UCSD-AML1 (cell line): Measurements from ENCODE around the gene PRRC2B.
"Not testable (repeated sequence)": the region's sequence is repeated elsewhere in the genome, so short reads cannot be mapped to it uniquely, and the experiment has no call there.

Source experiments
- DNase-seq: peaks from one replicate; lab custom pipeline; 2025; ENCODE audit not compliant: unreplicated experiment; lab: John Stamatoyannopoulos, UW

Gene PRRC2B

GRCh38 chr9:131505012-131505411 is 111.1 kb downstream of the PRRC2B start:
- DNase-seq = no peak

GRCh38 chr9:131511416-131511815 is 117.5 kb downstream of the PRRC2B start:
- no peak for DNase-seq

GRCh38 chr9:131511880-131512279 is 118.0 kb downstream of the PRRC2B start:
- DNase-seq = no peak

- DNase-seq = no peak
These were observed 119.3 kb downstream of the PRRC2B start for GRCh38 chr9:131513177-131513576.

- not testable (repeated sequence) for DNase-seq
These were observed 121.7 kb downstream of the PRRC2B start for GRCh38 chr9:131515559-131516031.

GRCh38 chr9:131516100-131516499 is 122.2 kb downstream of the PRRC2B start:
- no peak for DNase-seq

GRCh38 chr9:131516930-131517329 is 123.0 kb downstream of the PRRC2B start:
- DNase-seq = no peak

- DNase-seq = no peak
These were observed 123.9 kb downstream of the PRRC2B start for GRCh38 chr9:131517761-131518190.

GRCh38 chr9:131518553-131518952 is 124.7 kb downstream of the PRRC2B start:
- DNase-seq = no peak

GRCh38 chr9:131520503-131520902 is 126.6 kb downstream of the PRRC2B start:
- no peak for DNase-seq

GRCh38 chr9:131521203-131521602 is 127.3 kb downstream of the PRRC2B start:
- no peak for DNase-seq

- DNase-seq = no peak
These were observed 127.9 kb downstream of the PRRC2B start for GRCh38 chr9:131521822-131522221.

- no peak for DNase-seq
These were observed 128.6 kb downstream of the PRRC2B start for GRCh38 chr9:131522257-131523085.

- no peak for DNase-seq
These were observed 129.2 kb downstream of the PRRC2B start for GRCh38 chr9:131523086-131523388.

GRCh38 chr9:131523451-131524435 is 129.9 kb downstream of the PRRC2B start:
- DNase-seq = no peak

GRCh38 chr9:131524665-131525315 is 130.9 kb downstream of the PRRC2B start:
- DNase-seq = no peak

- no peak for DNase-seq
These were observed 132.0 kb downstream of the PRRC2B start for GRCh38 chr9:131525643-131526565.

GRCh38 chr9:131528186-131528585 is 134.3 kb downstream of the PRRC2B start:
- no peak for DNase-seq

- no peak for DNase-seq
These were observed 135.1 kb downstream of the PRRC2B start for GRCh38 chr9:131528886-131529505.
